HPDE6-E6E7 (cell line): Measurements from ENCODE around the gene CCDC15.
"Not testable (repeated sequence)": the region's sequence is repeated elsewhere in the genome, so short reads cannot be mapped to it uniquely, and the experiment has no call there.

Experiments used
- DNase-seq: peaks from one replicate; pipeline ENCODE4 v3.0.0; 2011; ENCODE audit warnings: missing footprints; ENCODE audit errors: extremely low spot score

Gene CCDC15

GRCh38 chr11:125081098-125081798, 127.2 kb downstream of the CCDC15 start:
- DNase-seq: no peak

DNA sequence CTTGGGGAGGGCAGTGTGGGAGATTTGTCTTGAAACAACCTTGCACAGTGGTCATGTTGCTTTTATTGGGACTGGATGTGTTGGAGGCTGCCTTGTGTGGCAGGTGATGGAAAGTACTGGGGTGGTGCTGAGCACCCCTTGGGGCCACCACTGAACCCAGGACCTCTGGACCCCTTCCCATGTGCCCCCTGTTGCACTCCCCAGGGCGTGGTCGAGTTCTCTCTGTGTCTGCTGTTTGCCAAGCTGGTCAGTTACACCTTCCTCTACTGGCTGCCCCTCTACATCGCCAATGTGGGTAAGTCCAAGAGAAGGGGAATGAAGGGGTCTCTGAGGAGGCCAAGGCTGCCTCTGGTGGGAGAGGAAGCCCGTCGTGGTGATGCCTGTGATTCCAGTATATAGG, 128.0 kb downstream of the CCDC15 start:
- no peak for DNase-seq

DNA sequence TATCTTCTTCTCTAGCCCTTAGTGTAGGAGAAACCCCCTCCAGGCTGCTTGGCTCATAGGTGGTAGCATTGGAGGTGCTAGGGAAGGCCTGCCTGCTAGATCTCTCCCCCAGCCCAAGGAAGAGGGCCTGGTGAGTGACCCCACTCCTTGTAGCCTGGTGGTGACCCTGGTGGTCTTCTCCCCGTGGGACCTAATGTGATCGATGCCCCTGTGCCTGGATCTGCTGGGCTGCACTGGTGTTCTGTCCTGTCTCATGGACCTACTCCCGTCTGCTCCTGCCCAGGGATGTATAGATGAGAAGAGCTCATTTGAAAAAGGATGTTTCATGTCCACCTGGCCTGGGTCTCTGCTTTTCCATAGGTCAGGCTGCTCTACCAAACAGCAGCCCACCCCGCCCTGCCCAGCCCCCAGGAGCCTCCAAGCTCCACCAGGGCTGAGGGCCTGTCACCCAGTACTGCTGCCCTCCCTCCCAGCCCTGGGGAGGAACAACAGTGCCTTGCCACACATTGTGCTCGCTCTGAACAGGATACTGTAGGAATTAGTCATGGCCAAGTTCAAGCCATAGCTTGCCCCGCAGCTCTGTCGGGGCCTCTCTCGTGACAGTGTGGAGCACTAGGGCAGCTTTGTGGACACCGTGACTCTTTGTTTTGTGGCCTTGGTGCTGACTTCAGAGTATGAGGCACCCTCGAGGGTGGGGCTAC, 128.8 kb downstream of the CCDC15 start:
- DNase-seq: peak; percentile 97

DNA sequence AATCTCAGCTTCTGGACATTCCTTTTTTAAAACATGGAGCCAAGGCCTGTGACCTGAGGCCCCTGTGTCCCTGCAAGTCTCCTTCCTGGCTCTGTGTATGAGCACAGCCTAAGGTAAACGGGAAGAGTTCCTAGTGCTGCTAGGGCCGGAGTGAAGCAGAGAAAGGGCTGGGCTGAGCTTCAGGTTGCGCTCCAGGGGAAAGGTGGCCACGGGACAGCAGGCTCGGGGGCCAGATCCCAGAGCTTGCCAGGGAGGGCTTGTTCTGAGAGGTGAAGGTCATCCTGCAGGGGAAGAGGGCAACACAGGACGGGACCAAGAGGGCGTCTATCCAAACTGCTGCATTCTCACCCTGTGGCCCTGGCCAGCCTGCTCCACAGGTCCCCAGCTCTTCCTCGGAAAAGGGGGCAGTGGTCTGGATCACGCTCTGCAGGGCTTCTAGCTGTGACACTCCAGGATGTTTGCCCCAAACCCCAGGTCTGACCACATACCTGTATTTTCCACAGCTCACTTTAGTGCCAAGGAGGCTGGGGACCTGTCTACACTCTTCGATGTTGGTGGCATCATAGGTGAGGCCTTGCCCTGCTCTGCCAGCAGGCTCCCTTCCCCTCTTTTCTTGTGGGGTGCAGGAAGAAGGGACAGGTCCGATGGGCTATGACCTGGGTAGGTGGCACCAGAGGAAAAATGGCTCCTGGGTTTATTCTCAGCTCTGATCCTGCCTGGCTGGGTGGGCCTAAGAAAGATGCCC, 129.5 kb downstream of the CCDC15 start:
- no peak for DNase-seq

DNA sequence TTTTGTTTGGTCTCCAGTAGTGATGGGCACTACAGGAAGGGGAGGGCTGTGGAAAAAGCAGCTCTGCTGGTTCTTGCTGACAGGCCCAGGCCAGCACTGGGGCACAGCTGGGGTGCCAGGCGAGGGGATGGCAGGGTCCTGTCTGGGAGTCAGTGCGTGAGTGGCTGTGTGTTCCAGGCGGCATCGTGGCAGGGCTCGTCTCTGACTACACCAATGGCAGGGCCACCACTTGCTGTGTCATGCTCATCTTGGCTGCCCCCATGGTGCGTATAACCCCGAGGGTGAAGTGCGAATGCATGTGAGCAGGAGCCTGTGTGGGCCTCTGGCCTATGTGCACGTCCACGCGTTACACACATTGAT, 130.0 kb downstream of the CCDC15 start:
- no peak for DNase-seq

DNA sequence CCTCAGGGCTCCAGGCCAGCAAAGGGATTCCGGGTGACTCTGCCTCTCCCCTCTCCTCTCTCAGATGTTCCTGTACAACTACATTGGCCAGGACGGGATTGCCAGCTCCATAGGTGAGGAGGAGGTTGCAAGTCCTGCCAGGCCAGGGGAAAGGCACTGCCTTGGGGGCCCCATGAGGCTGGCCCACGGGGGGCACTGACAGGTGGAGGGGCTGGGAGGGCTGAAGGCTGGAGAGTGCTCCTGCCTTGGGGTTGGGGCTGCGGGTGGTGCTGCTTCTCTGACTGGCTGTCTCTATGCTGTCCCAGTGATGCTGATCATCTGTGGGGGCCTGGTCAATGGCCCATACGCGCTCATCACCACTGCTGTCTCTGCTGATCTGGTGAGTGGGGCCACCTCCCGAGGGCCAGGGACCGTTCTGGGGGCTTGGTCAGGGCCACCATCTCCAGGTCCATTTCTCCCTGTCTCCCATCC, 130.8 kb downstream of the CCDC15 start:
- no peak for DNase-seq

- no peak for DNase-seq
These were observed 131.5 kb downstream of the CCDC15 start for GRCh38 chr11:125085301-125086081.

- DNase-seq: no peak
These were observed 132.8 kb downstream of the CCDC15 start for GRCh38 chr11:125086633-125087296.

DNA sequence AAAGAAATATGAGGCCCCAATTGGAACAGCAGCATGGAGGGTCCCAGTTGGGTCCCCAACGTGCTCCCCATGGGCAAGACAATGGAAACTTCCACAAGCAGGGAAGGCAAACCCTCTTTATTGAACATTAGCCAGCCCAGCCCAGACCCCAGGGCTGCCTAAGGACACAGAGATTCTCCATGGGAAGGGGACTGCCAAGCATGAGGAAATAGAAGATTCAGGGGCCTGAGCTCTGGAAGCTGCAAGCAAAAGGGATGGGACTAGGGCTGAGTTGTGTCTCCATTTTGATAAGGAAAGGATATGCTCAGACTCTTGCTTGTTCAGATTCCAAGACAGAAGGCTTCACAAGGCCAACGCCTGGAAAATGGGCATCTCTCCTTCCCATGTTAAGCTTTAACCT, 134.1 kb downstream of the CCDC15 start:
- no peak for DNase-seq

DNA sequence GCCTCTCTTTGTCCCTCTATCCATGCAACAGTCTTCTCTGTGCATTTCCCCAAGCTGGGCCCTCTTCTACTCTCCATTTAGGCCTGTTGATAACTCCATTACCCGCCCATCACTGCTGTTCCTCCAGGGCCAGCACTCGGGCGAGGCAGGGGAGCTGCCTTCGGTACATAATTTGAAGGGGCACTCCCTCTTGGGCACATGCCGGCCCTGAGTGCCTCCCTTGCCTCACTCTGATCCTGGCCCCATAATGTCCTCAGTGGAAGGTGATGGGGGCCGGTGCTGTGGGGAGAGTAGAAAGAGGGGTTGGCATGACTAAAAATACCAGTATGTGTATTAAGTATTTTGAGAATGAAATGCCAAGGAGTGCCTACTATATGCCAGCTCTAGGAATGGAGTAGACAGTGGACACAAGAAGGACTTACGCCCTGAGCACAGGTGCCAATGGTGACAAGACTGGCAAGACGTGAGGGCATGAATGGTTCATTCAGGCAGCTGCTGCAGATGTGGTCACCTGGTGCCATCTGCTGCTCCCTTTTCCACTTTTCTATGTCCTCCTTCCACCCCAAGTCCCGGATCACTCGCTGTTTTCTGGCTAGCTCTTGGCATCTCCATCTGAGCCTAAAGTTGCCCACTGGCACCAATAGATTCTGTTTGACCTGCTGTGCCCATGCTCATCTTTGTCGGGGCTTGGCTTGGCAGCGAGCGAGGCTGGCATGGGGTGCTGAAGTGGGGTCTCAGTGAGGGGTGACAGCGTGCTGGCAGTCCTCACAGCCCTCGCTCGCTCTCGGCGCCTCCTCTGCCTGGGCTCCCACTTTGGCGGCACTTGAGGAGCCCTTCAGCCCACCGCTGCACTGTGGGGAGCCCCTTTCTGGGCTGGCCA, 134.8 kb downstream of the CCDC15 start:
- no peak for DNase-seq

DNA sequence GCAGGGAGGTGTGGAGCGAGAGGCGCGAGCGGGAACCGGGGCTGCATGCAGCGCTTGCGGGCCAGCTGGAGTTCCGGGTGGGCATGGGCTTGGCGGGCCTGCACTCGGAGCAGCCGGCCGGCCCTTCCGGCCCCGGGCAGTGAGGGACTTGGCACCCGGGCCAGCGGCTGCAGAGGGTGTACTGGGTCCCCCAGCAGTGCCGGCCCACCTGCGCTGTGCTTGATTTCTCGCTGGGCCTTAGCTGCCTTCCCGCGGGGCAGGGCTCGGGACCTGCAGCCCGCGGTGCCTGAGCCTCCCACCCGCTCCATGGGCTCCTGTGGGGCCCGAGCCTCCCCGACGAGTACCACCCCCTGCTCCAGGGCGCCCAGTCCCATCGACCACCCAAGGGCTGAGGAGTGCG, 135.5 kb downstream of the CCDC15 start:
- DNase-seq: not testable (repeated sequence)

- DNase-seq: not testable (repeated sequence)
These were observed 136.1 kb downstream of the CCDC15 start for GRCh38 chr11:125090151-125090550.

- no peak for DNase-seq
These were observed 136.8 kb downstream of the CCDC15 start for GRCh38 chr11:125090816-125091215.
